GM21737 (cell line): ENCODE measurements around the gene EVA1C.
"Not testable (repeated sequence)": the region's sequence is repeated elsewhere in the genome, so short reads cannot be mapped to it uniquely, and the experiment has no call there.

Experiments
- ATAC-seq: cut with Tn5 transposase; IDR thresholded peaks from one replicate; pipeline ENCODE4 v1.9.1; 2021; ENCODE audit warnings: mild to moderate bottlenecking, moderate library complexity; ENCODE audit not compliant: unreplicated experiment

Gene EVA1C

DNA sequence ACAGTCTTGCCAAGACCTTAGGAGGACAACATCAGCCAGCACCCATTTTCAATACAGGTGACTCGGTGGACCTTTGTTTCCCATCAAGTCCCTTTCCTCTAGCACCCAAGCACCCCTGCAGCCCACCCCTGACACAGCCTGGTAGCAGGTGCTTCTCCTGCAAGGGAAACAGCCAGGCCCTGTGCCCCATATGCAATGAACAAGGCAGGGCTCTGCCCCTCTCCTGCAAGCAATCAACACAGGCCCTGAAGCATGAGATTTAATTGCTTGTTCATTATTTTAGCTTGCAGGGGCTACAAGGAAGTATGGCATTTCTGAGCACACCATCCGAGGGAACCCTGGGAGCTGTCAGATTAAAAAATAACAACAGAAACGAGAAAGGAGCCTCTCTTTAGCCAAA is 137.4 kb downstream of the EVA1C start:
- no peak for ATAC-seq

DNA sequence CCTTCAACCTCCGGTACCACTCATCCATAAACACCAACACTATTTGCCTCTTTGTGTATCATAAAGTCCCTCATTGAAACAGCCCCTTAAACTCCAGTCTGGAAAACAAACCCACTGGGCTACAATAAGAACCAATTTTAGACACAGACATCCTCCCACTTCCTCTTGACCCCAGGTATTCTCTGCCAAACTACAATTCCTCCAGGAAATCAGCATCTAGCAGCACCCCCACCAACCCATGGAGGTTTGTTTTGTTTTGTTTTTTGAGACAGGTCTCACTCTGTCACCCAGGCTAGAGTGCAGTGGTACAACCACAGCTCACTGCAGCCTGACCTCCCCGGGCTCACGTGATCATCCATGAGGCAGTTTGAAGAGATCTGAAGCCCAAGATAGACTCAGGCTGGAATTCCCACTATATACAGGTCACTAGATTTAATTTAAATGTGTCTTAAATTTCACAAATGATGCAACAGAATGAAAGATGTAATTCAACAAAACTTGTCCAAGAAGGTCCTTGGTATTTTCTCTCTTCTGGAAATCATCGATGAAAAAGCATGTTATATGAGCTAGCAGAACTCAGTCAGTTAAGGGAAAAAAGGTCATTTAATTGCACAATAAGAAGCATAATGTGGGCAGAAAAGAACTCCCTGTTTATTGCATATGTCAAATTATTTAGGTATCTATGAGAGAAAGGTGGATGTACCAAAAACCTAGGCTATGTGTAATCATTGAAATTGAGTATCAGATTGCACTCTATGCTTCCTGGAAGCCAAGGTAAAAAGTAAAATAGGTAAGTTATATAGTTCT is 142.5 kb downstream of the EVA1C start:
- ATAC-seq, result no peak

DNA sequence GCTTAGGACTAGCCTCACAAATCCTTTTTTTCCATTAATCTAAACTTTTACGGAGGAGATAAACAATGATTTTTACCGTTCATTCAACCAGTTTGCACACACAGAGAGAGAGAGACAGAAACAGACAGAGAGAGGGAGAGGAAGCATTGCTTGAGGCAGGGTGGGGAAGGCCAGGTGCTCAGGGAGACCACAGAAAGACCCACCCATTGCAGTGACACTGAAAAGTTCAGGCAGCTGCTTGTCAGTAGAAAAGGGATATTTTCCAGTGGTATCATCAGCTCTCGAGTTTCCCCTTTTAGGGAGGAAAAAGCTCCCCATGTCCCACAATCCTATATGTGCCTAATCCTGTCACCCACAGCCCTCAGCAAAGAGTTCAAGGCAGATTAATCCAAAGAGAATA is 145.6 kb downstream of the EVA1C start:
- no peak for ATAC-seq

DNA sequence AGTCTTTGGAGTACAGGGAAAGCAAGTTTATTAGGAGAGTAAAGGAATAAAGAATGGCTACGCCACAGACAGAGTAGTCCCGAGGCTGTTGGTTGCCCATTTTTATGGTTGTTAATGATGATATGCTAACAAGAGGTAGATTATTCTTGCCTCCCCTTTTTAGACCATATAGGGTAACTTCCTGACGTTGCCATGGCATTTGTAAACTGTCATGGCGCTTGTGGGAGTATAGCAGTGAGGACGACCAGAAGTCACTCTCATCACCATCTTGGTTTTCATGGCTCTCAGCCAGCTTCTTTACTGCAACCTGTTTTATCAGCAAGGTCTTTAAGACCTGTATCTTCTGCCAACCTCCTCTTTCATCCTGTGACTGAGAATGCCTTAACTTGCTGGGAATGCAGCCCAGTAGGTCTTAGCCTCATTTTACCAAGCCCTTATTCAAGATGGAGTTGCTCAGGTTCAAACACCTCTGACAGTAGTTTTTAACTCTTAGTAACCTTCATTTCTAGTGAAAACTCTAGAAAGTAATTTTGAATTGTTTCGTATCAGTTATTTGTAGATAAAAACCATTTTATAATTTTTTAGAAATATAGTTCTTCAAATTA is 146.6 kb downstream of the EVA1C start:
- ATAC-seq, result no peak

DNA sequence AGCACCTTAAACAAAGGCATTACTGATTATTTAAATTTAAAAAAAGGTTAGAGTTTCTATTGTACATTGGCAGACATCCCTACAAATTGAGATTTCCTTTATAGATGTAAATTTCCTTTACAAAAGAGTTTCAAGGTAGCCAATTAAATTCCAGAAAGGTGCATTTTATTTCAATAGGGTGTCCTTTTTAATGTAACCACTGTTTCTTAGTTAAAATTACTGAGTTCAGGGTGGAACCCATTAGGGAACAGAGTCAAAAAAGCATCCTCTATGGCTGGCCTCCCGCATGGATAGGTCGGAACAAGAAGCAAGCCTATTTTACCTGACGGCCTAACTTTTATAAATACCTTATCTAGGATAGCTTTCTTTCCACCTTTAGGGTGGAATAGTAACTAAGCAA is 148.4 kb downstream of the EVA1C start:
- no peak for ATAC-seq

DNA sequence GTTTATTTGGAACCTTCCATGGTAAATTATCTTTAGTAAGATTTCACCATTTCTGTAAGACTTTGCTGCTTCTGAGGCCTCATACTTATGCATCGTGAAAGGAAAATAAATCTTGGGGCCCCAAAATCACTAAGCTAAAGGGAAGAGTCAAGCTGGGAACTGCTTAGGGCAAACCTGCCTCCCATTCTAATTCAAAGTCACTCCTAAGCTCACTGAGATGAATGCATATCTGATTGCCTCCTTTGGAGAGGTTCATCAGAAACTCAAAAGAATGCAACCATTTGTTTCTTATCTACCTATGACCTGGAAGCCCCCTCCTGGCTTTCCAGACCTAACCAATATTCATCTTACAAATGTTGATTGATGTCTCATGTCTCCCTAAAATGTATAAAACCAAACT is 149.0 kb downstream of the EVA1C start:
- not testable (repeated sequence) for ATAC-seq

DNA sequence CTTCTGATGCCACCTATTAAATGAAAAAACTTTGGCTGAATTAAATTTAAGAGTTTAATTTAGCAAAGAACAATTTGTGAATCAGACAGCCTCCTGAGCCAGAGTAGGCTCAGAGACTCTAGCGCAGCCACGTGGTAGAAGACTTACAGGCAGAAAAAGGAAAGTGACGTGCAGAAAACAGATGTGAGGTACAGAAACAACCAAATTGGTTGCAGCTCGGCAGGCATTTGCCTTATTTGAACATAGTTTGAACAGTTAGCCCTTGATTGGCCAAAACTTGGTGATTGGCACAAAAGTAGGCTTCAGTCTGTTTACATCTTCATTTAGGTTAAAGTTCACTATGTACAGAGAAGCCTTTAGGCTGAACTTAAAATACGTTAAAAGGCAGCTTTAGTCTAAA is 149.9 kb downstream of the EVA1C start:
- no peak for ATAC-seq

DNA sequence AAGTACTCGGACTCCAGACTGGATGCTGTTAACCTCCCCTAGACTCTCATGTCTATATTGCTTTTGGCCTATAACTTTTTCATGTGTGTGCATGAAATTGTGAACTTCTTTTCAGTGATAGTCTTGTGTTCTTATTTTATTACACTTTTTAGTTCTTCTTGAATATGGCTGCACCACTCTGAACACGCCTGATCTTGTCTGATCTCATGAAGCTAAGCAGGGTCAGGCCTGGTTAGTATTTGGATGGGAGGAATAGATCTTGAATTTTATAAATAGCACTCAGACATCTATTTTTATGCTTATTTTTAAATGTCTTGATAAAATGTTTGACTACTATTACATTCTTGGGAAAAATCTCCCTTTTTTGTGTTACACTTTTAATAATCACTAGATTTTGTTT is 150.4 kb downstream of the EVA1C start:
- no peak for ATAC-seq
